Caki2 (cell line): ENCODE results near the gene TTLL11. TPM values are rescaled to one million over a fixed set of nuclear protein-coding genes. Genes with fewer than 3 reads are reported as not detected.

ENCODE experiments used
- DNase-seq: peaks from one replicate; pipeline ENCODE4 v3.0.0-alpha.2; 2015; ENCODE audit warnings: low read depth
- in situ Hi-C: cut with HindIII; loops from 2 replicates; pipeline ENCODE4 v1.10.0; 2016; ENCODE audit warnings: low sequenced_read_pairs, low pct_unique_long_range_greater_than_20kb, mixed read lengths
- total RNA-seq: library from RNA; depleted of rRNA; stranded (reverse); fragments of >200 nt; shearing (Covaris generic); gene quantifications from 2 replicates; pipeline ENCODE4 v1.2.3, GENCODE V29; 2014; ENCODE audit warnings: low replicate concordance

TTLL11 gene
- total RNA-seq, 1 experiment from 2014 or later = 1.7 TPM

GRCh38 chr9:121974421-121974820 is 118.7 kb downstream of the TTLL11 start:
- no peak for DNase-seq
- in situ Hi-C loops = no loop called here

GRCh38 chr9:121972501-121972981 is 120.6 kb downstream of the TTLL11 start:
- peak; percentile 86 for DNase-seq
- in situ Hi-C loops = no loop called here

- no peak for DNase-seq
- in situ Hi-C loops = no loop called here
Measured at GRCh38 chr9:121968056-121968455, 125.1 kb downstream of the TTLL11 start.

- in situ Hi-C loops = no loop called here
- DNase-seq = no peak
Measured at GRCh38 chr9:121966706-121967105, 126.4 kb downstream of the TTLL11 start.

- DNase-seq = no peak
- in situ Hi-C loops = no loop called here
Measured at GRCh38 chr9:121963528-121963995, 129.5 kb downstream of the TTLL11 start.

GRCh38 chr9:121962421-121962820 is 130.7 kb downstream of the TTLL11 start:
- in situ Hi-C loops = no loop called here
- DNase-seq = no peak

GRCh38 chr9:121960665-121961064 is 132.4 kb downstream of the TTLL11 start:
- in situ Hi-C loops = no loop called here
- DNase-seq = no peak

- in situ Hi-C loops = no loop called here
- DNase-seq = no peak
Measured at GRCh38 chr9:121958530-121958929, 134.6 kb downstream of the TTLL11 start.

- DNase-seq = no peak
- in situ Hi-C loops = no loop called here
Measured at GRCh38 chr9:121956808-121957207, 136.3 kb downstream of the TTLL11 start.

GRCh38 chr9:121955649-121956048 is 137.5 kb downstream of the TTLL11 start:
- no peak for DNase-seq
- in situ Hi-C loops = no loop called here

GRCh38 chr9:121954477-121955140 is 138.5 kb downstream of the TTLL11 start:
- in situ Hi-C loops = no loop called here
- DNase-seq = no peak

GRCh38 chr9:121952611-121953010 is 140.5 kb downstream of the TTLL11 start:
- no peak for DNase-seq
- in situ Hi-C loops = no loop called here

- in situ Hi-C loops = no loop called here
- DNase-seq = no peak
Measured at GRCh38 chr9:121950866-121951265, 142.2 kb downstream of the TTLL11 start.

- no peak for DNase-seq
- in situ Hi-C loops = no loop called here
Measured at GRCh38 chr9:121950441-121950840, 142.7 kb downstream of the TTLL11 start.

GRCh38 chr9:121949766-121950165 is 143.3 kb downstream of the TTLL11 start:
- DNase-seq = no peak
- in situ Hi-C loops = no loop called here

GRCh38 chr9:121949364-121949763 is 143.7 kb downstream of the TTLL11 start:
- in situ Hi-C loops = no loop called here
- DNase-seq = no peak

GRCh38 chr9:121947775-121948174 is 145.3 kb downstream of the TTLL11 start:
- DNase-seq = no peak
- in situ Hi-C loops = no loop called here

GRCh38 chr9:121946465-121946864 is 146.6 kb downstream of the TTLL11 start:
- DNase-seq = no peak
- in situ Hi-C loops = no loop called here

GRCh38 chr9:121945849-121946248 is 147.3 kb downstream of the TTLL11 start:
- no peak for DNase-seq
- in situ Hi-C loops = no loop called here

GRCh38 chr9:121945281-121945680 is 147.8 kb downstream of the TTLL11 start:
- no peak for DNase-seq
- in situ Hi-C loops = no loop called here
